GOT3 (cell line): ENCODE data around the gene DDO.

ENCODE experiments used
- DNase-seq: peaks from one replicate; lab custom pipeline; 2025; ENCODE audit warnings: mixed read lengths; lab: John Stamatoyannopoulos, UW

DDO gene

GRCh38 chr6:110419028-110419739, 3.8 kb upstream of the DDO start:
- DNase-seq: no peak

- no peak for DNase-seq
Observed at GRCh38 chr6:110418594-110418993, 3.2 kb upstream of the DDO start.

GRCh38 chr6:110414669-110415068, 706 bp downstream of the DDO start:
- DNase-seq: no peak

- DNase-seq: no peak
Observed at GRCh38 chr6:110412360-110412759, 3.0 kb downstream of the DDO start.

GRCh38 chr6:110410511-110410910, 4.9 kb downstream of the DDO start:
- no peak for DNase-seq

- no peak for DNase-seq
Observed at GRCh38 chr6:110409794-110410193, 5.6 kb downstream of the DDO start.

- no peak for DNase-seq
Observed at GRCh38 chr6:110408901-110409300, 6.5 kb downstream of the DDO start.

GRCh38 chr6:110404607-110405006, 10.8 kb downstream of the DDO start:
- DNase-seq: no peak

- no peak for DNase-seq
Observed at GRCh38 chr6:110401585-110402176, 13.7 kb downstream of the DDO start.

GRCh38 chr6:110400208-110400607, 15.2 kb downstream of the DDO start:
- DNase-seq: no peak

- DNase-seq: no peak
Observed at GRCh38 chr6:110399219-110400071, 15.9 kb downstream of the DDO start.

- DNase-seq: no peak
Observed at GRCh38 chr6:110398778-110399177, 16.6 kb downstream of the DDO start.

GRCh38 chr6:110395221-110395620, 20.2 kb downstream of the DDO start:
- no peak for DNase-seq

GRCh38 chr6:110394409-110394808, 21.0 kb downstream of the DDO start:
- DNase-seq: no peak

- no peak for DNase-seq
Observed at GRCh38 chr6:110392727-110393126, 22.6 kb downstream of the DDO start.

- no peak for DNase-seq
Observed at GRCh38 chr6:110390404-110390803, 25.0 kb downstream of the DDO start.

- DNase-seq: no peak
Observed at GRCh38 chr6:110389689-110390382, 25.5 kb downstream of the DDO start.

- DNase-seq: no peak
Observed at GRCh38 chr6:110387986-110388385, 27.4 kb downstream of the DDO start.

GRCh38 chr6:110385458-110385863, 29.9 kb downstream of the DDO start:
- no peak for DNase-seq

GRCh38 chr6:110378552-110378951, 36.8 kb downstream of the DDO start:
- DNase-seq: no peak

GRCh38 chr6:110369066-110369465, 46.3 kb downstream of the DDO start:
- no peak for DNase-seq

- DNase-seq: no peak
Observed at GRCh38 chr6:110368284-110368683, 47.1 kb downstream of the DDO start.
